Spleen (tissue), 7 donors: Measurements from ENCODE around the gene SLC22A5.

ENCODE experiments used
- CTCF ChIP-seq, 11 experiments: fragments of 200-600 bp in 7 of 11; fragments of 450-650 bp in 4 of 11; sonication (generic) in 4 of 11; IDR thresholded peaks in 8 of 11; conservative IDR thresholded peaks in 3 of 11; 1 replicate in 7 of 11; 2 replicates in 4 of 11; pipeline versions ENCODE4 v1.4.0 to v1.8.0; 2016 to 2021; ENCODE audit warnings: antibody characterized with exemption in 11 of 11, inconsistent platforms in 4 of 11, mild to moderate bottlenecking in 1 of 11
- POLR2A ChIP-seq, 3 donors: fragments of 450-650 bp; IDR thresholded peaks; one replicate each; pipeline ENCODE4 v1.5.1; 2017; ENCODE audit warnings: antibody characterized with exemption in 3 of 3, mild to moderate bottlenecking in 1 of 3
- donor health status: DM: no; HTN: no; CAD: no; lungs with moderate emphysema.
- donor health status: DM: no; HTN: no; CAD: no.
- donor health status: DM: no; HTN: no; CAD: no.

GRCh38 chr5:132436936-132437335 is 67.4 kb downstream of the SLC22A5 start:
- no peak for TF ChIP-seq CTCF (IDR thresholded peaks at IDR 0.05 in 8 of 11, conservative IDR thresholded peaks at IDR 0.05 in 3 of 11)
- TF ChIP-seq POLR2A (IDR thresholded peaks at IDR 0.05): no peak
